HG03280 (cell line): ENCODE data around the gene MRM2.

Experiments used
- ATAC-seq: cut with Tn5 transposase; IDR thresholded peaks from one replicate; pipeline ENCODE4 v1.9.1; 2021; ENCODE audit warnings: mild to moderate bottlenecking, moderate library complexity; ENCODE audit not compliant: unreplicated experiment

The MRM2 gene

GRCh38 chr7:2192831-2193534 lies 49.0 kb downstream of the MRM2 start:
- ATAC-seq: no peak

- ATAC-seq: no peak
These were observed 51.0 kb downstream of the MRM2 start for GRCh38 chr7:2191016-2191415.

- no peak for ATAC-seq
These were observed 51.5 kb downstream of the MRM2 start for GRCh38 chr7:2190531-2190930.

GRCh38 chr7:2186166-2186565 lies 55.8 kb downstream of the MRM2 start:
- ATAC-seq: no peak

- ATAC-seq: no peak
These were observed 56.3 kb downstream of the MRM2 start for GRCh38 chr7:2185715-2186114.
